Right lobe of liver (tissue), 4 donors: ENCODE data around the gene NTM.

Experiments used
- POLR2A ChIP-seq: fragments of 450-650 bp; IDR thresholded peaks from one replicate; pipeline ENCODE4 v1.6.1; 2017; ENCODE audit warnings: antibody characterized with exemption, mild to moderate bottlenecking
- TF ChIP-seq, protein P1 (sequence below), 4 donors: fragments of 200-600 bp in 3 of 4; fragments of 450-650 bp in 1 of 4; IDR thresholded peaks; one replicate each; pipeline versions ENCODE4 v1.5.1 to v1.8.0; 2016 to 2022; ENCODE audit warnings: antibody characterized with exemption in 4 of 4, mild to moderate bottlenecking in 2 of 4
- donor health status: DM: no; HTN: no; CAD: no.
- donor health status: DM: no; HTN: no; CAD: no.
- donor health status: DM: no; HTN: yes; CAD: no.

DNA sequence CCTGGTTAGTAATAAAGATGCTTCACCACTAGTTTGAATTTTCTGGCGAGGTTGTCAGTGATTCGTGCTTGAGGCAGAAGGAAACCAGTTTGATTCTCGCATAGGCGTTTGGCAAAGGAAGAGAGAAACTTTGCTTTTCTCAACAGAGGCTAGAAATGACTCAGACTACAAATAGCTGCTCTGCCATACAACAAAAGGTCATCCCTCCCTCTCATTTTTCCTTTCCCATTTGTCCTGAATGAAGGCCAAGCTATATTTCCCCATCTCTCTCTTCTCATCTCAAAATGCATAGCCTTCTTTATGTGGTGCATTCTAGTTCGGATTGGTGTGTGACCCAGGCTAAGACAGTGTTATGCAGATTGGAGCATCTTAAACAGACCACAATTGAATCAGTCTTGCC, 741.4 kb downstream of the NTM start:
- TF ChIP-seq, protein P1, sequence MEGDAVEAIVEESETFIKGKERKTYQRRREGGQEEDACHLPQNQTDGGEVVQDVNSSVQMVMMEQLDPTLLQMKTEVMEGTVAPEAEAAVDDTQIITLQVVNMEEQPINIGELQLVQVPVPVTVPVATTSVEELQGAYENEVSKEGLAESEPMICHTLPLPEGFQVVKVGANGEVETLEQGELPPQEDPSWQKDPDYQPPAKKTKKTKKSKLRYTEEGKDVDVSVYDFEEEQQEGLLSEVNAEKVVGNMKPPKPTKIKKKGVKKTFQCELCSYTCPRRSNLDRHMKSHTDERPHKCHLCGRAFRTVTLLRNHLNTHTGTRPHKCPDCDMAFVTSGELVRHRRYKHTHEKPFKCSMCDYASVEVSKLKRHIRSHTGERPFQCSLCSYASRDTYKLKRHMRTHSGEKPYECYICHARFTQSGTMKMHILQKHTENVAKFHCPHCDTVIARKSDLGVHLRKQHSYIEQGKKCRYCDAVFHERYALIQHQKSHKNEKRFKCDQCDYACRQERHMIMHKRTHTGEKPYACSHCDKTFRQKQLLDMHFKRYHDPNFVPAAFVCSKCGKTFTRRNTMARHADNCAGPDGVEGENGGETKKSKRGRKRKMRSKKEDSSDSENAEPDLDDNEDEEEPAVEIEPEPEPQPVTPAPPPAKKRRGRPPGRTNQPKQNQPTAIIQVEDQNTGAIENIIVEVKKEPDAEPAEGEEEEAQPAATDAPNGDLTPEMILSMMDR (IDR thresholded peaks at IDR 0.05), result no peak
- no peak for TF ChIP-seq POLR2A
